BE2C (cell line): ENCODE results near the gene TAS2R10. TPM values are rescaled to one million over a fixed set of nuclear protein-coding genes. Genes with fewer than 3 reads are reported as not detected.

ENCODE experiments used
- DNase-seq: peaks from one replicate; pipeline ENCODE4 v3.0.0-alpha.2; 2020
- H3K27me3 ChIP-seq: fragments of 250-450 bp; sonication (Bioruptor Pico); 2 replicates; pipeline ENCODE4 v1.5.1; 2020; ENCODE audit warnings: mild to moderate bottlenecking
- H3K36me3 ChIP-seq: fragments of 250-450 bp; sonication (Bioruptor Pico); 2 replicates; pipeline ENCODE4 v1.5.1; 2020; ENCODE audit warnings: mild to moderate bottlenecking
- H3K4me1 ChIP-seq: fragments of 250-450 bp; sonication (Bioruptor Pico); 2 replicates; pipeline ENCODE4 v1.5.1; 2020
- H3K4me3 ChIP-seq: 2 replicates; pipeline ENCODE4 v1.5.1; 2011; ENCODE audit warnings: low read depth, low read length
- H3K9me3 ChIP-seq: fragments of 250-450 bp; sonication (Bioruptor Pico); 2 replicates; pipeline ENCODE4 v1.5.1; 2020
- polyA plus RNA-seq: library from polyadenylated mRNA; unstranded; fragments of >200 nt; gene quantifications from one replicate; pipeline ENCODE4 v1.2.1, GENCODE V29; 2012; ENCODE audit warnings: low read depth, missing spikeins; ENCODE audit not compliant: insufficient read length, insufficient read depth
- TF ChIP-seq, protein P1 (sequence below): IDR thresholded peaks from 2 replicates; pipeline ENCODE4 v1.5.1; 2012; ENCODE audit warnings: mild to moderate bottlenecking, low read depth, low read length

The TAS2R10 gene
- polyA plus RNA-seq, result 0.85 TPM

- H3K4me3 ChIP-seq, result no peak within 1 kb of the TSS
- no peaks in the 10 kb centered on the region for H3K4me1 ChIP-seq
- DNase-seq, result no peak
- no peaks in the 10 kb centered on the region for H3K27me3 ChIP-seq
- H3K36me3 ChIP-seq, result no peaks in the 10 kb centered on the region
- H3K9me3 ChIP-seq, result no peaks in the 10 kb centered on the region
- TF ChIP-seq, protein P1, sequence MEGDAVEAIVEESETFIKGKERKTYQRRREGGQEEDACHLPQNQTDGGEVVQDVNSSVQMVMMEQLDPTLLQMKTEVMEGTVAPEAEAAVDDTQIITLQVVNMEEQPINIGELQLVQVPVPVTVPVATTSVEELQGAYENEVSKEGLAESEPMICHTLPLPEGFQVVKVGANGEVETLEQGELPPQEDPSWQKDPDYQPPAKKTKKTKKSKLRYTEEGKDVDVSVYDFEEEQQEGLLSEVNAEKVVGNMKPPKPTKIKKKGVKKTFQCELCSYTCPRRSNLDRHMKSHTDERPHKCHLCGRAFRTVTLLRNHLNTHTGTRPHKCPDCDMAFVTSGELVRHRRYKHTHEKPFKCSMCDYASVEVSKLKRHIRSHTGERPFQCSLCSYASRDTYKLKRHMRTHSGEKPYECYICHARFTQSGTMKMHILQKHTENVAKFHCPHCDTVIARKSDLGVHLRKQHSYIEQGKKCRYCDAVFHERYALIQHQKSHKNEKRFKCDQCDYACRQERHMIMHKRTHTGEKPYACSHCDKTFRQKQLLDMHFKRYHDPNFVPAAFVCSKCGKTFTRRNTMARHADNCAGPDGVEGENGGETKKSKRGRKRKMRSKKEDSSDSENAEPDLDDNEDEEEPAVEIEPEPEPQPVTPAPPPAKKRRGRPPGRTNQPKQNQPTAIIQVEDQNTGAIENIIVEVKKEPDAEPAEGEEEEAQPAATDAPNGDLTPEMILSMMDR, result no peak
Observed at GRCh38 chr12:10826258-10826657, at the start of gene TAS2R10. Gene TAS2R10, minus strand, starts transcription at chr12:10826358. Its CDS starts 89 bp downstream, at chr12:10826269.

- H3K4me3 ChIP-seq, result no peak overlapping the region
- H3K4me1 ChIP-seq, result no peaks in the 10 kb centered on the region
- TF ChIP-seq, protein P1, result no peak
- DNase-seq, result no peak
- no peaks in the 10 kb centered on the region for H3K27me3 ChIP-seq
- H3K9me3 ChIP-seq, result no peaks in the 10 kb centered on the region
- H3K36me3 ChIP-seq, result no peaks in the 10 kb centered on the region; the same call in 1 of the 2 replicates
Observed at GRCh38 chr12:10873378-10873777, 47.2 kb upstream of the TAS2R10 start.

DNA sequence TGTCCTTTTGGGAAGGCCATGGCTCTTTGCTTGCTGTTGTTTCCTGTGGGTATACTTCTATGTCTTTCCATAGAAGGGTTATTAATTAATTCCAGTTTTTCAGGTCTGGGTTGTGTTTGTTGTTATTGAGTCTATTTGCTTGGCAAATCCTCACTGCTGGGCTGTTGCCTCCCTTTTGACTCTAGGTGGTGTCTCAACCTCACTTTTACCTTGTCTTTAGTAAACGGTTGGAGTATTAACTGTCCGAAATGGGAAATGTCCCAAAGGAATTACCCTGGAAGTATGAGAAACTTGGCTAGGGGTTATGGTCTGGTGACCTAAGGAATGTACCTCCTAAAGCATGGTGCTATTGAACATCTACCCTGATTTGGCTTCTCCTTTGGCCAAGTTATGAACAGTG lies 41.2 kb upstream of the TAS2R10 start:
- H3K36me3 ChIP-seq, result no peaks in the 10 kb centered on the region; the same call in 1 of the 2 replicates
- H3K4me3 ChIP-seq, result no peak overlapping the region
- TF ChIP-seq, protein P1, result 0 out of 2 replicates have a peak, but pooled peaks have one; percentile 11
- no peaks in the 10 kb centered on the region for H3K9me3 ChIP-seq
- H3K4me1 ChIP-seq, result no peaks in the 10 kb centered on the region
- DNase-seq, result no peak
- no peaks in the 10 kb centered on the region for H3K27me3 ChIP-seq

DNA sequence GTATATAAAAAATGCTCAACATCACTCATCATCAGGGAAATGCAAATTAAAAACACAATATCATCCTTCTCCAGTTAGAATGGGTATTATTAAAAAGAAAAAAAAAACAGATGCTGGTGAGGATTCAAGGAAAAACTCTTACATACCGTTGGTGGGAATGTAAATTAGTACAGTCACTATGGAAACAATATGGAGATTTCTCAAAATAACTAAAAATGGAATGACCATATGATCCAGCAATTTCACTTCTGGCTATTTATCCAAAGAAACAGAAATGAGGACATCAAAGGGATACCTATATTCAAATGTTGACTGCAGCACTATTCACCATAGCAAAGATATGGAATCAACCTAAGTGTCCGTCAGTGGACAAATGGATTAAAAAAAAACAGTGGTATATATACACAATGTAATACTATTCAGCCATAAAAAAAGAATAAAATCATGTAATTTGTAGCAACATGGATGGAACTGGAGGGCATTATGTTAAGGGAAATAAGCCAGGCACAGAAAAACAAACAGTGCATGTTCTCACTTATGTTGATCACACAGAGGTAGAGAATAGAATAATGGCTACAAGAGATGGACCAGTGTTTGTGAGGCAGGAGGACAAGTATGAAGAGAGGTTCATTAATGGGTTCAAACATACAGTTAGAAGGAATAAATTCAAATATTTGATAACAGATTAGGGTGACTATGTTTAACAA lies 37.5 kb upstream of the TAS2R10 start:
- Histone ChIP-seq H3K9me3 (no peaks in the 10 kb centered on the region; the same call in 1 of the 2 replicates), H3K27me3 (no peaks in the 10 kb centered on the region), H3K4me3 (no peak overlapping the region), H3K36me3 (peaks cover 1% of the 10 kb centered on the region; the same call in 1 of the 2 replicates), H3K4me1 (no peaks in the 10 kb centered on the region)
- TF ChIP-seq, protein P1, result no peak
- no peak for DNase-seq

DNA sequence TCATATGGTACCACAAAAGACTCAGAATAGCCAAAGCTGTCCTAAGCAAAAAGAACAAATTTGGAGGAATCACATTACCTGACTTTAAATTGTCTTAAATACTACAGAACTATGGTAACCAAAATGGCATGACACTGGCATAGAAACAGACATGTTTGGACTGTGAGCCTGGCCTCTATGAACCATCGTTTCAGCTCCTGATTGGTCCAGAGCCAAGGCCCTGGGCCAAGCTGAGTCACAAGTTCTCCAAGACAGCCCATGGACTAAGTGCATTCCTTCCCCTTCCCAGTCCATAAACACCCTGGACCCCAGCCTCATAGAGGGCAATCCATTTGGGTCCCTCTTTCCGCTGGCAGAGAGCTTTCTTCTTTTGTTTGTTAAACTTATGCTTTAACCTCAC lies 35.2 kb upstream of the TAS2R10 start:
- TF ChIP-seq, protein P1, result no peak
- no peak overlapping the region for H3K4me3 ChIP-seq
- no peaks in the 10 kb centered on the region; the same call in 1 of the 2 replicates for H3K9me3 ChIP-seq
- no peaks in the 10 kb centered on the region for H3K27me3 ChIP-seq
- DNase-seq, result no peak
- 0 out of 2 replicates have a peak, but pooled peaks cover 3% of the 10 kb centered on the region for H3K36me3 ChIP-seq
- H3K4me1 ChIP-seq, result no peaks in the 10 kb centered on the region

DNA sequence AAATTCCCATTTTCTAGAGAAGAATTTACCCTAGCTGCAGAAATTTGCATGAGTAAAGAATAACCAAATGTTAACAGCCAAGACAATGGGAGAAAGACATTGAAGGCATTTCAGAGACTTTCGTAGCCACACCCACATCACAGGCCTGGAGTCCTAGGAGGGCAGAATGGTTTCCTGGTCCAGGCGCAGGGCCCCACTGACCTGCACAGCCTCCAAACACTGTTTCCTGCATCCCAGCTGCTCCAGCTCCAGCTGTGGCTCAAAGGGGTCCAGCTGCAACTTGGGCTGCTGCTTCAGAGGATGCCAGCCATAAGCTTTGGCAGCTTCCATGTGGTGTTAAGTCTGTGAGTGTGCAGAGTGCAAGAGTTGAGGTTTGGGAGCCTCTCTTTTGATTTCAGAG lies 29.6 kb upstream of the TAS2R10 start:
- Histone ChIP-seq H3K4me3 (no peak overlapping the region), H3K27me3 (no peaks in the 10 kb centered on the region), H3K4me1 (no peaks in the 10 kb centered on the region), H3K36me3 (0 out of 2 replicates have a peak, but pooled peaks cover 3% of the 10 kb centered on the region), H3K9me3 (no peaks in the 10 kb centered on the region; the same call in 1 of the 2 replicates)
- TF ChIP-seq, protein P1, result no peak
- DNase-seq, result no peak
